Lower leg skin (tissue), 3 donors: ENCODE results near the gene PLXNA3.

Source experiments
- CTCF ChIP-seq, 3 donors: fragments of 450-650 bp; IDR thresholded peaks; one replicate each; pipeline ENCODE4 v1.5.1; 2016; ENCODE audit warnings: antibody characterized with exemption in 3 of 3, mild to moderate bottlenecking in 3 of 3, moderate library complexity in 2 of 3
- POLR2A ChIP-seq, 2 donors: fragments of 450-650 bp; IDR thresholded peaks; one replicate each; pipeline ENCODE4 v1.6.1; 2016 to 2017; ENCODE audit warnings: antibody characterized with exemption in 2 of 2, mild to moderate bottlenecking in 1 of 2, moderate library complexity in 1 of 2

DNA sequence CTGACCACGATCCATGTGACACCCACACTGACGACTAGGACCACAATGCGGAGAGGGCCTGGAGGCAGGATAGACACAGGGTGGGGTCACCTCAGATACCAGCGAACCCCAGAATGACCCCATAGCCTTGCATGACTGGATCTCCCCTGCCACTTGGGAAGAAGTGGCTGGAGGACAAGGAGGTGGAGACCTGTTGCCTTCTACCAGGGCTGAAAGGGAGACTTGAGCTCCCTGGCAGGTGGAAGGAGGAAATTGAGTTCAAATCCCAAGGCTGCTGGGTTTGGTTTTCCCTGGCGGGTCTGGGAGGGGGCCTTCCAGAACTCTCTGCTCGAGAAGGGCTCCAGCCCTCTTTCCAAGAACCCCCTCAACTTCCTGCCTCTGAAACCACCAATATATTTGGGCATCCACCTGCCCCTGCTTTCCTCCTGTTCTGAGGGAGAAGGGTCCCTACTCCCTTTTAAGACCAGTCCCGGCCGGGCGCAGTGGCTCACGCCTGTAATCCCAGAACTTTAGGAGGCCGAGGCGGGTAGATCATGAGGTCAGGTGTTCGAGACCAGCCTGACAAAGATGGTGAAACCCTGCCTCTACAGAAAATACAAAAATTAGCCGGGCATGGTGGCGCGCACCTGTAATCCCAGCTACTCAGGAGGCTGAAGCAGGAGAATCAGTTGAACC lies 54.9 kb downstream of the PLXNA3 start:
- TF ChIP-seq CTCF (IDR thresholded peaks at IDR 0.05) = no peak
- no peak for TF ChIP-seq POLR2A (IDR thresholded peaks at IDR 0.05)
